Left lung (tissue), 10 donors: Measurements from ENCODE around the gene PLA2G6. TPM values are rescaled to one million over a fixed set of nuclear protein-coding genes. Genes with fewer than 3 reads are reported as not detected.

ENCODE experiments used
- ATAC-seq: fragments of 200-7000 bp; cut with Tn5 transposase; one replicate; pipeline ENCODE4 v1.9.1; 2020; ENCODE audit warnings: moderate library complexity
- DNase-seq, 4 donors: peaks; one replicate each; pipeline ENCODE4 v3.0.0-alpha.2; 2013 to 2020
- H3K27ac ChIP-seq, 2 donors: fragments of 200-600 bp; sonication (generic) in 1 of 2; one replicate each; pipeline versions ENCODE4 v1.5.0 to v1.8.0; 2020 to 2021
- H3K27me3 ChIP-seq, 2 donors: fragments of 200-600 bp; sonication (generic) in 1 of 2; one replicate each; pipeline versions ENCODE4 v1.5.0 to v1.8.0; 2020 to 2021
- H3K36me3 ChIP-seq, 2 donors: fragments of 200-600 bp; sonication (generic) in 1 of 2; one replicate each; pipeline versions ENCODE4 v1.5.0 to v1.8.0; 2020 to 2021
- H3K4me1 ChIP-seq, 2 donors: fragments of 200-600 bp; one replicate each; pipeline ENCODE4 v1.8.0; 2021
- H3K4me3 ChIP-seq, 2 donors: fragments of 200-600 bp; sonication (generic) in 1 of 2; one replicate each; pipeline versions ENCODE4 v1.5.0 to v1.8.0; 2020 to 2021; ENCODE audit warnings: mild to moderate bottlenecking in 1 of 2
- H3K9me3 ChIP-seq, 2 donors: fragments of 200-600 bp; sonication (generic) in 1 of 2; one replicate each; pipeline versions ENCODE4 v1.5.0 to v1.8.0; 2020 to 2021
- CTCF ChIP-seq, 2 donors: fragments of 200-600 bp; sonication (generic) in 1 of 2; IDR thresholded peaks; one replicate each; pipeline versions ENCODE4 v1.5.0 to v1.8.0; 2021; ENCODE audit warnings: antibody characterized with exemption in 2 of 2
- intact Hi-C, 2 donors: fragments of 100-400 bp; cut with DNase I; formaldehyde crosslinking; loops; one replicate each; pipeline versions ENCODE4 v1.11.2 to v1.14.2; 2022
- polyA plus RNA-seq, 6 donors: library from polyadenylated mRNA; unstranded; fragments of 120-200 nt; gene quantifications; one replicate each; pipeline ENCODE4 v1.2.1, GENCODE V29; 2013; ENCODE audit not compliant: insufficient read length in 6 of 6
- total RNA-seq, 2 donors: library from RNA; stranded (reverse); fragmentation: NEBNext Ultra II Directional; extraction: Animal tissue kit (Norgen Biotek cat#: 25700); gene quantifications; one replicate each; pipeline ENCODE4 v1.2.1, GENCODE V29; 2021
- donor health status: DM: no; HTN: yes; CAD: no.
- donor health status: DM: no; HTN: no; CAD: no.

Gene PLA2G6
- total and polyA plus RNA-seq, 8 donors, result 29.8 to 44.1 (median 35.7) TPM

GRCh38 chr22:38144025-38144405, 37.6 kb downstream of the PLA2G6 start:
- Histone ChIP-seq H3K36me3 (no peaks in the 10 kb centered on the region), H3K4me3 (no peak overlapping the region), H3K27ac (no peak overlapping the region), H3K27me3 (no peaks in the 10 kb centered on the region), H3K9me3 (no peaks in the 10 kb centered on the region), H3K4me1 (peaks cover 0 to 19% of the 10 kb centered on the region in 2 donors)
- no peak for TF ChIP-seq CTCF (IDR thresholded peaks at IDR 0.05)
- DNase-seq (no peak), ATAC-seq (no peak)
- intact Hi-C loops, result no loop called here

GRCh38 chr22:38142606-38143005, 39.0 kb downstream of the PLA2G6 start:
- Histone ChIP-seq H3K27me3 (no peaks in the 10 kb centered on the region), H3K27ac (no peak overlapping the region), H3K4me1 (peaks cover 0 to 8% of the 10 kb centered on the region in 2 donors), H3K9me3 (no peaks in the 10 kb centered on the region), H3K36me3 (peaks cover 0 to 9% of the 10 kb centered on the region in 2 donors), H3K4me3 (no peak overlapping the region)
- no peak for ATAC-seq
- DNase-seq, result no peak
- intact Hi-C loops, result no loop called here
- TF ChIP-seq CTCF (IDR thresholded peaks at IDR 0.05), result no peak

- Histone ChIP-seq H3K27me3 (no peaks in the 10 kb centered on the region), H3K9me3 (no peaks in the 10 kb centered on the region), H3K36me3 (peaks cover 0 to 10% of the 10 kb centered on the region in 2 donors), H3K4me3 (no peak overlapping the region), H3K4me1 (no peaks in the 10 kb centered on the region), H3K27ac (no peak overlapping the region)
- intact Hi-C loops, result no loop called here
- DNase-seq (no peak), ATAC-seq (no peak)
- no peak for TF ChIP-seq CTCF (IDR thresholded peaks at IDR 0.05)
These were observed 40.2 kb downstream of the PLA2G6 start for GRCh38 chr22:38141217-38141973.

GRCh38 chr22:38139901-38140300, 41.7 kb downstream of the PLA2G6 start:
- Histone ChIP-seq H3K4me1 (no peaks in the 10 kb centered on the region), H3K9me3 (no peaks in the 10 kb centered on the region), H3K27ac (no peak overlapping the region), H3K27me3 (no peaks in the 10 kb centered on the region), H3K36me3 (peaks cover 0 to 16% of the 10 kb centered on the region in 2 donors), H3K4me3 (no peak overlapping the region)
- intact Hi-C loops, result no loop called here
- no peak for DNase-seq
- TF ChIP-seq CTCF (IDR thresholded peaks at IDR 0.05), result no peak
- ATAC-seq, result no peak

- no peaks in the 10 kb centered on the region for H3K27me3 ChIP-seq
- H3K9me3 ChIP-seq, result no peaks in the 10 kb centered on the region
- no peak for DNase-seq
- intact Hi-C loops, result no loop called here
- H3K4me3 ChIP-seq, result no peak overlapping the region
- no peaks in the 10 kb centered on the region for H3K4me1 ChIP-seq
- no peak for ATAC-seq
- H3K36me3 ChIP-seq, result peaks cover 0 to 16% of the 10 kb centered on the region in 2 donors
- no peak overlapping the region for H3K27ac ChIP-seq
- TF ChIP-seq CTCF (IDR thresholded peaks at IDR 0.05), result no peak
These were observed 42.7 kb downstream of the PLA2G6 start for GRCh38 chr22:38138961-38139360.
